GM19463 (cell line): ENCODE measurements around the gene GRIK2.

Experiments
- ATAC-seq: cut with Tn5 transposase; IDR thresholded peaks from one replicate; pipeline ENCODE4 v1.9.1; 2021; ENCODE audit warnings: mild to moderate bottlenecking, moderate library complexity; ENCODE audit not compliant: unreplicated experiment

GRIK2 gene

DNA sequence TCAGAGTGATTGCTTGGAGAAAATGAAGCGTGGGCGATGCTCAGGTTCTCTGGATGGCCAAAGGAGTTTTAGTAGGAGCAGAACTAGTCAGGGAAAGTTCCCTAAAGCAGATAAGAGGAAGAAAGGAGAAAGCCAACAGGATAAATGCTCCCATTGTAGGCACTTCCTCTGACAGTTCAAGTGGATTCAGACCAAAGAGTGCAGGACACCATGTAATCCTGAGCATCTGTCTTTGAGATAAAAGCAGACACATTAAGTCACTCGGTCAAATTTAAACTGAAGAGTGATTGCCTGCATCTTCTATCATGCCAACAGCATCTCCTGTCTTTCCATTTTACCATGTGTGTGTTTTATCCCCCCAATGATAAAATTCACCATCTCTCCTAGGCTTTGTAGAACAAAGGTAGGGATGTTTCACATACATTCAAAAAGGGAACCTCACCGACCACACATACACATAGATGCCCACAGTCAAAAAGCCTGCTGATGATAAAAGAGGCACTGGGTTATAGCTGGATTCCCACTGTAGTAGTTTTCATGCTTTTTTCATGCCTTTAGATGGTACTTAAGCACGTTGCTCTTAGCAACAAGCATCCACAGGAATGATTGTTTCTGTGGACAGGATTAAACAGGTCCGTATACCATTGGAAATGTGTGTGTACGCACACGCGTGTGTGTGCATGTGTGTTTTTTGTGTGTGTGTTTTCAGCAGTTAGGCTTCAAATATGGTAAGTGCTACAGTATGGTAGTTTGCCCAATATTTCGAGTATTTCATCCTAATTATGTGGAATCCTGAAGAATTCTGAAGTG lies 7.0 kb downstream of the GRIK2 start:
- no peak for ATAC-seq

DNA sequence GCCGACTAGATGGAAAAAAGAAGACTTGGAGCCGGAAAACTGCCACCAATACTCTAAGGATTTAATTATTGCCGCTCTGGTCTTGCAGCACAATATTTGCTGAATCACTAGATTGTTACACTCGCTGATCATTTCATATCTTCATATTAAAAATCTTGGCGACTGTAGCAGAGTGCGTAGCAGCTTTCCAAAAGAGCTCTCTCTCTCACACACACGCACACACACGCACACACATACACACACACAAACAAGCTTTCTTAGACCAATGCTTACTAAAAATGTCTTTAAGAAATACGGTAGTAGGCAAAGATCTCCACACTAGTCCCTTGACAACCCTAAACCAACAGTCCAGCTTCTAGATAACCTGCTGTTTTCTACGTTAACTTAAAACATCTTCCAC lies 7.7 kb downstream of the GRIK2 start:
- no peak for ATAC-seq

DNA sequence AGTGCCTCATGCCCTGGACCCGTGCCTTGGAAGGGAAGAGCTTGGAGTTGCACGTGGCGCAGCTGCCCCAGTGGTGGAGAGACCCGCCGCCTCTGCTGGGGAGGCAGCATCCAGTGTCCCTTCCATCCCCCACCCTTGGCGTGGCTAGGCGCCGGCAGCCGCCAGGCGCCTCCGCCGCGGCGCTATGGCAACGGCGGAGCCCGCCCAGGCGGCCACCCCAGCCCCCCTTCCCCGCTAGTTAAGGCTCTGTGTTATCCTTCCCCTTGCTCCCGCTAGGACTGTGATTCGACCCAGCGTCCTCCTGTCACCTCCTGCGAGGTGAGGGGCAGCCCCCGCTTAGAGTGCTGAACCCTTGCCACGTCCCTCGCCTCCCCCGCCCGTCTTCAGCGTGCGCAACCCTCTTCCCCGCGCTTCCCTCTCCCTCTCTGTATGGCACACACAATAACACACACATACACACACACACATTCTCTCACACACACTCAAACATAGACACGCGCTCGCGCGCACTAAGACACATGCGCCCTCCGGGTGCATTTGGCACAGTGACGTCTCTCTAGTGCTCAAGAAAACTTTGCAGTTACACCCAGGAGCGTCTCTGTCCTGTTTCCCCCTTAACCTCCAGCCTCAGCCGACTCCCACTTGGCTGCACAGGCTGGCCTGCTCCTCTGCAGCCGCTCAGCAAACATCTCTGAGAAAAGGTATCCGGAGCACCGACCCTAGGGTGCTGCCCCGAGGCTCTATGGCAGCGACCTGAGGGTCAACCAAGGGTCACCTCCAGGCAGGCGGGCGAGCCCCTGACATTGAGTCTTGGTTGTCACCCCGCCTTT lies 8.5 kb downstream of the GRIK2 start:
- ATAC-seq, result no peak

DNA sequence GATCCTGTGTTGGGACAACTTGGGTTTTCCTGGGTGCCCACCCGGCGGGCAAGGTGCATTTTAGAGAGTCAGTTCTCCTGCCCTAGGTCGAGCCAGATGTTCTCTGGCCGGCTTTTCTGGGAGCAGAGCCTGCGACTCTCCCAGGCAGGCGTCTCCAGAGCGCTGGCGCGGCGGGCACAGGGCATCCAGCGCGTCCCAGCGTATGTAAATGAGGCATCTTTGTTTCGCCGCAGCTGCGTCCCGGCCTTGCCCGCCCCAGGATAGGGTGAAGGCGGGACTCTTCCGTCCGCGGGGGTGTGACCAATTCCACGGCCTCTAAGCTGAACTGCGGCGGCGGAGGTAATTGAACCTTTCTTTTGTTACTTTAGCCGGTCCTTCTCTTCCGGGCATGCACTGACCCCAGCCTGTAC lies 9.1 kb downstream of the GRIK2 start:
- ATAC-seq, result no peak

DNA sequence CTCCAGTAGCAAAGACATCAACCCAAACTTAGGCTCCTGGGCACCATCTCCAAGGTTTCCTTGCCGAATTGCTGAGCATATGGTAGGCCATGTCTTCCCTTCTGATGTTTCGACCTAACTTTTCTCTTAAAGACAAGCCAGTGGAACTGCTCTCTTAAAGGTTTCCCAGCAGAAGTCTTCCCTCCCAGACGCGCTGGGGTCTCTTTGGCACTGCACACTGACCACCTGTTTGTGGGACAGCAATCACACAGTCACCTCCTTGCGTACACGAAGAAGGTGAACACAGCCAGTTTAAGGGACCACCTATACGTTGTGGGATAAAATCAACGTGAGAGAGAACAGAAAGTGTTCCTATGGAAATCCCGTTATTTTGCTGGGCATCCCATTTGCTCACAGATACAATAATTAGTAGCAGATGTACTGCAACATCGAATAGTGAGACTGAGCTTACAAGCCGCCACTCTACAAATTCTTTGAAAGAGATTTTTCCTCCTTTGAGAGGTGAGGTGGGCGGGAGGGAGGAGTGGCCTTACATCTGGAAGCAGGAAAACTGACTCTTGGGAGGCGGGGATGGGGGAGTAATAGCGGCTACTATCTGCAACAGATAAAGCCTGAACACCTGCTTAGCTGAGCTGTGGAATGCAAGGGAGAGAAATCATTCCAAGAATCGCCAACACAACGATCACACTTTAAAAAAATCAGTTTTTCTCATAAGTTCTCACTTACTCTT lies 9.9 kb downstream of the GRIK2 start:
- ATAC-seq, result no peak

DNA sequence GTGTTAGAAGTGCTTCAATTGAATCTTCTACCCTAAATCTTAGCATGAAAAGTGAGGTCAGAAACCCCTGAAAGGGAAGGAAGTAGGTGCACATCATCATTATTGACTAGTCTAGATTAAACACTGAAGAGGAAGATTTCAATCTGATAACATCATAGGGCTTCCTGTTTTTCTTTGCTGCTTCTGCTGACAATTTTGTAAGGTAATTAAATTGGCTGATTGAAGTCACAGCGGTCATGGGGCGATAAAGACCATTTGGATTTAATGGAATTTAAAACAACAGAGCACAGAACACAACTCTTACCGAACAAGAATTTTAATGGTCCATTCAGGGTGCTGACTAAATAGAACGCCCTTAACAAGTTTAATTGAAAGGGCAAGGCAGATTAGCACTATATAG lies 11.3 kb downstream of the GRIK2 start:
- no peak for ATAC-seq

DNA sequence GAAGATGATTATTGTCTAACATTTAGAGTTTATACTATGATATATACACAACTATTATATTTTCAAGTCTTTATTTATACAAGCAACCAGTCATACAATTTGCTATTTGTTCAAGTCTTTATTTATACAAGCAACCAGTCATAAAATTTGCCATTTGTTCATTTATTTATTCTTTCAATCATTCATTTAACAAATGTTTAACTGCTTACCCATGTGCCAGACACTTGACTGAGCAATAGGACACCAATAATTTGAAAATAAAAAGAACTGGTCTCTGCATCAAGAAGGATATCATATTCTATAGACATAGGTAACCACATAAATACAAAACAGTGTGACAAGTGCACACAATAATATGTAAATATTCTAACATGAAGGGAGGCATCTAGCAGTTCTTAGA lies 20.3 kb downstream of the GRIK2 start:
- ATAC-seq, result no peak

DNA sequence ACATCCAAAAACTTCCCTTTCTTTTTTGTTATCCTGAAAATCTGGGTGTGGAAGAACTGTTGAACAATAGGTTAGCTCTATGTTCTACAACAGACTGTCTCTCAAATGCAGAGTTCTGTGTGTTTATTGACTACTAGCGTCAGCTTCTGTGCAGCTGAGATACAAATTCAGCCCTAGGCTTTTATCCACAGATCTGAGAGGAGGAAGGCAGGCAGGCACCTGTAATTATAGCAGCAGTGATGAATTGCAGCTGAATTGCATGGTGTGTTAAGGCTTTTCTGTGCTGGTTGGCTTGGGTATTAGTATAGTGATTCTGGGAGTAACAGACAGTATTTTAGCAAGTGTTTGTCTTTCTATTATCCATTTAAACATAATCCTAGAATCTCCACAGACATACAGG lies 24.4 kb downstream of the GRIK2 start:
- no peak for ATAC-seq

DNA sequence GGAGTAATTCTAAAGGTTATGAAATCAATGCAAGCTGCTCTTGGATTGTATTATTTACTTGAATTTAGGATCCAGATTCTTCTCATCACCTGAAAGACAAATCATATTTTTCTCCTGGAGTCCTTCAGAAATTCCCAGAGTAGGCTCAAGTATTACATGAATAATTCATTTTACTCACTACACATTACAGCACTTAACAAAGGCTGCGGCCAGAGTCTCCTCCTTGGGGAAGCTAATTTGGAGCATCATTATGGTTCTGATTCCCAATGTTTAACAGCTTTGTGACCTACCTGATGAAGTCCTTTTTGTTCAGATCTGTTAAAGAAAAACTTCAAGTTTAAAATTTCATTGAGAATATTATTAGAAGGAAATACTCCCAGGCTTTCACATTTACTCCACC lies 28.7 kb downstream of the GRIK2 start:
- ATAC-seq, result no peak

DNA sequence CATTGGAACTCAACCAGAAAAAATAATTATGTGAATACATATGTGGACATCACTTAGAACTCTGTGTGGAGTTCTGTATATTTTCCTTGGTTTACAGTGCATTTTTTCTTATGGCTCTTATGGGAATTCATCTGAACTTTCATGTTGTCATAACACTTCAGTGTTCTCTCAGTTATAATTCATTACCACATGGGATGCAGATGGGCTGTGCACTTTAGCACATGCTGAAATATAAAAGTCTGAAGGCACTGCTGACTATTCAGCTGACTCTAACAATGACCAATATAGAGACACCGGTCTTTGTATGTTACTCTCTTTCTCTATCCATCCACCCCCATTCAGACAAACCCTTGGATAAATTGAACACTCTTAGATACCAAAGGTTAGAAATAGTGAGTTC lies 29.3 kb downstream of the GRIK2 start:
- no peak for ATAC-seq

DNA sequence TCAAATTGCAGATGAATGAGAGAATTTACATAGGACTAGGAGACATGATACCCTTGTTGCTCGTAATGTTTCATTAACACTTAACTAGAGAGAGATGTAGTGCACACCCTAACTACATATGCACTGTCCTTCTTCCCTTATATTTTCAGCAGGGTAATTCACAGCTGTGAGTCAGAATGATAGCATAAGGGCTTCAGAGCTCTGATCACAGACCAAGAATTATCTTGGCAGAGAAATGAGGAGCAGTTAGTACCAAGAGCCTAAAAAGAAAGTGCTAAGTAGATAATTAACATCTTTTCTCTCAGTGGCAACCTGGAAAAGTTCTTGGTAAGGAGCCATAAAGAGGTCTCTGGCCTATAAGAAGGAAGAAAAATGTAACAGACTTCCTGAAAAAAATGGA lies 35.8 kb downstream of the GRIK2 start:
- no peak for ATAC-seq

DNA sequence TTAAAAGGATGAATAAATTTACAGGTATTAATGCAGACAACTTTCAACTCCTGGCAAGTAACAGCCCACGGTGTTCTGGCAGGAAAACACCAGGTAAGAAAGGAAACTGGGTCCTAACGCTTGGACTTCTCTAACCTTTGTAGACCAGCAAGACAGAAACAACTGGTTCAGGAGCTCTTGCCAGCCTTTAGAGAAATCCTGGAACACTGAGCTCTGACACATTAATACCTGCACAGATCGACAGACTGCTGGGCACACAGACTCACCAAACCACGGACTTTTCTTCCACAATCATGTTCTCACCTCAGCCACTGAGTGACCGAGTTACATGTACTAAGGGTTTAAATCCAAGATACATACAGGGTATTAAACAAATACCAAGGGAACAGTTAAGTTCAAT lies 36.3 kb downstream of the GRIK2 start:
- no peak for ATAC-seq

DNA sequence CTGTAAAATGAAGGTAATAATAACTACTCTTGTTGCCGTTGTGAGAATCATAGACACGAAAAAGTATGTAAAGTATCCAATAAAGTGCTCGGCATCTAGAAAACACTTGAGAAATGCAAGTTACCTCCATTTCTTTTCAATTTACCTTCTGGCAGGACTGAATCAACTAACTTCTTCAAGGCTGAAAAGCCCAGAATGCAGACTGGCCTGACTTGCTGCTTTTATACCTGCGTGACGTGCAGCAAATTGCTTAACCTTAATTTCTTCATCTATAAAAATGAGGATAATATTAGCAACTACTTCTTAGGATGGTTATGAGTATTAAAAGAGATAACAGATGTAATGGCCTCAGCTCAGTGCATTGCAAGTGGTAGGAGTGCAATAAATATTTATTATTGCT lies 39.6 kb downstream of the GRIK2 start:
- ATAC-seq, result no peak

DNA sequence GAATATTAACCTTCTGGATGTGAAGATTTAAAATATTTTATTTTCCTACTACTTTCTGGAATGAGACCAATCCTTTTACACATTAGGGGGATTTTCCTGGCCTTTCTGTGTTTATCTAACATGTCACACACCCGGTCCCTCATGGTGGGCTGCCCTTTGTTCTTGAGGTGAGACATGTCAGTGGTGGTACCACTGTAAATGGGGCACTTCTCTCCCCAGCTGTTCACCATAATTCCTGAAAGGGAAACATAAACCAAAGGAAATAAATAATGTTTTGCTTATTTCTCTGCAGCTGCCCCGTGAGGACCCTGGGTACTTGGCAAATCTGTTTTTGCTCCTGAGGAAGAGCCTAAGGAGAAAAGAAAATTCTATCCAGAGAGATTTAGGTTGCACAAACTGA lies 41.1 kb downstream of the GRIK2 start:
- ATAC-seq, result no peak

DNA sequence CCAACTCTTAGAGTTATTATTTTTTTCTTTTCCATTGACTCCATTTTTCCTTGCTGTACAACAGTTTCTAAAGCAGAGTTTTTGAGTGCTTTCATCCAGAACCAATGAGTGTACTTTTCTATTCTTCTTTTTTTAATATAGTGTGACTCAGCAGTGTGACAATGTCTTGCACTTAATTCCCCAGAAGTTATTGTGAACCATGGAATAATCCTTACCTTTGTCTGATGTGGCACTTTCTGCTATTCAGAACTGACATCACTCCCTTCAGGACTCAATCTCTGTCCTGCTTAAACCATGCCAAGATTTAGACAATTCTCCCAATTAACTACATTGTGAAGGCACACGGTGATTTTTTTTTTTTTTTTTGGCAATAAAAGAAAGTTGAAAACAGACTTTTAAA lies 41.5 kb downstream of the GRIK2 start:
- no peak for ATAC-seq

DNA sequence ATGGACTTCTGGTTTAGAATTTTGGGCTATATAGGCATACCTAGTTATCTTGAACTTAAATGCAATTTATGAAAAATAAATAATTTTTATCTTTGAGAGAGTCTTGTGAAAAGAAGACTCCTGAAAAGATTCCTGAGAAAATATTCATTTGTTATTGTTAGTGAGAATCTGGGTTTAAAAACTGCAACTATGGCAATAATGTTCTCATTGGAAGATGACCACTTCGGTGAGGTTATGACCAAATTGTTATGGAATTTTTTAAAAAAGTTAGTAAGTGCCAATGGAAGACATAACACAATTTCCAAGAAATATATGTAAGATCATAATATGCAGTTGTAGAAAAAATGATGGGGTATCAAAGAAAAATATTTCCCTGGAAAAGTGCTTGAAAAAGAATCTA lies 46.3 kb downstream of the GRIK2 start:
- no peak for ATAC-seq

DNA sequence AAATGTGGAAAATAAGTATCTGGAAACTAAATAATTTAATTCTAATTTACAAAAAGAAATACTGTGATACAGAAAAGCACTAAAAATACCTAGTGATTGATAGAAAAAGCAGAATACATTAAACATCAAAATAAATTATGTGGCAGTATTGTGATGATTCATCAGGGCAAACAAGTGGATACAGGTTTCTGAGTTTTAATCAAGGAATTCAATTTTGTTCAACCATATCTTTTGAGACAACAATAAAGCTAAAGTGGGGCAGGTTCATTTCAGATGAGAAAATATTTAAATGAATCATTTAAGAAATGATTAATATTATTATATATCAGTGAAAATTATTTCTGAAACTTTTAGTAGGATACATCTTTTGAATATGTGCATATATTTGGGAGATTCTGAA lies 49.8 kb downstream of the GRIK2 start:
- ATAC-seq, result no peak

DNA sequence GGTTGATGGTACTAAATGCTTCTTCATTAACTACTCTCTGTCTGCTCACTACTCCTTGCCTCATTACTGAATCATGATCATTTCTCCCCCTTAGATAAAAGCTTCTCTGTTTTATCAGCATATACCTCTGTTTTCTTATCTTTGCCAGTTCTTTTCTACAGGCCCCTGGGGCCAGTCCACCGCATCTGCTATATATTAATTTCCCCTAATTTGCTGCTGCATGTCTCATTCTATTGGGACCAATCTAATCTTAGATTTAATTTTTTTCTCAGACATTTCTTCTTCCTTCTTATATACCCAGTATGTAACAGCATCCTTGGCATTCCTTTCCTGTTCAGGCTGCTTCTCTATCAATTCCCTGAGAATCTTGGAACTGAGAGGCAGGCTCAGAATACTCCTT lies 51.2 kb downstream of the GRIK2 start:
- ATAC-seq, result no peak

DNA sequence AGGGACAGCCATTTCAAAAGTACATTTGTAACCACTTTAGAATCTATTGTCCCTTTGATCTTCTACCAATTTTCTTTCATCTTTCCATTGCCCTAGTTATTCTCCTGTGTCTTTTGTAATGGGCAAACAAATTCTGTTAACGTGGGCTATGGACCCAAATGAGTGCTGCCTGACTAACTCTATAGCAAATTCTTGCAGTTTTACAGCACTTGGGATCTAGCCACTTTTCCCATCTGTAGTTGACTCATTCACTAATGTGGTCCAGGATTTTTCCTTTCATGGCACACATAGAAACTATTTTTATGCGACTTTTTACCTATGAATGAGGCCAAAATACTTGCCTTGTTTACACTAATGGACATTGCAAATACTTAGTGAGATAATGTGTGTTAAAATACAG lies 52.0 kb downstream of the GRIK2 start:
- no peak for ATAC-seq

DNA sequence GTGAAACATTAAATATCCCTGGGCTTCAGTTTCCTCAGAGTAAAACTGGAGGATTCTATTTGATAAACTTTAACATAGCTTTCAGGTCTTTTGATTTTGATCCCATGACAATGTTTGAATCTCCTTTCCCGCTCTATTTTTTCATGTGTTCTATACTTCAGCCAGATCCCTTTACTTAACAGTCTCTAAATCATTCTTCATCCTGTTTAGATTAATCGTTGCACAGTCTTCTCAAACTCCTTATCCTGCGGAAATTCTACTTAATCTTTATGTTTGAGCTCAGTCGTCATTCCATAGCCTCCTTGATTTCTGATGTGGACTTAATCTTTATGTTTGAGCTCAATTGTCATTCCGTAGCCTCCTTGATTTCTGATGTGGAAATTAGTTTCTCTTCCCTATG lies 57.4 kb downstream of the GRIK2 start:
- ATAC-seq, result no peak

DNA sequence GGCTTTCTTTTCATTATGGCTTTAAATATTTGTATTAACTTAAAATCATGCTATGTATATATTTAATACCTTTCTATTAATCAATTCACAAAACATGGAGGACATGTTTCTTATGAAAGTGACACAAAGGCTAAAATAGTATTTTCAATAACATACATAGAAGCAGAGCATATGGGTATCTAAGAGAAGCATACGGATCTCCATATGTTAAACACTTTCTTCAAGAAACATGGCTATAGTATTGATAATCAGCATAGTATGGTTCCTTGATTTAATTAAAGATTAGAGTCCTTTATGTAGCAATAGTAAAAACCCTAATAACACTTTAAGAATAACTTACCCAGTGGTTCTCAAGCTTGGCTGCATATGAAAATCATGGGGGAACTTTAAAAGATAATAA lies 58.5 kb downstream of the GRIK2 start:
- ATAC-seq, result no peak

DNA sequence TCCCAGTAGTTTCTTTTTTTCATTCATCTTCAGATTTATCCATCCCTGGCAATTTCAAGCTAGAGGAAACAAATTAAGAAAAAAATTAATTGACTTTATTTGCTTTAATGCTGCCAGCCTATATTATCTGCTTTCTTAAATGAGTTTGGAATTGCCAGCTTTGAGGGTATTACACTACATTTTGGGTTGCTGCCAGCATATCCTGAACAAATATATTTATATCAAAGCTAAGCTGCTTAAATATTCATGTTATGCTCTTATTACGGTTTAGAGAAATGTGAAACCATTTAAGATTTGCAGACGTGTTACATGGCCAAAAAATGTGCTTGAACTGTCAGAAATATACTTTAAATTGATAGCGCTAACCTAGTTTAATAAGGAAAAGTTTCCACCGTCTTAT lies 59.7 kb downstream of the GRIK2 start:
- no peak for ATAC-seq
